ENCODE data around the gene ANKRD9.

DNA sequence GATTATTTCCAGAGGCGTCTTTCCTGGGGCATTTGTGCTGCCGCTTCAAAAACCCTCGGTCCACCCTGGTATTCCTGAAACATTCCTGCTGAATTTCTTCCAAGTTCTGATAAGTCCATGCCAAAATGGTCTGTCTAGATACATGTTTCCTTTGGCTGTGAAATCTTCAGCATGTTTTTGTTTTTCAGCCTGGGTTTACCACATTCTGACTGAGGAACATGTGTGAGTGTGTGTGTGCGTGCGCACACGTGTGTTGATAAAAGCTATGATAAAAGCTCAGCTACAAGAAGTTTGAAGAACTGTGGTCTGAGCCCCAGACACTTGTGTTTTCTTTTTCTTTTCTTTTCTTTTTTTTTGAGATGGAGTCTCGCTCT lies 22.4 kb downstream of the ANKRD9 start:
- TF ChIP-seq, protein P1, sequence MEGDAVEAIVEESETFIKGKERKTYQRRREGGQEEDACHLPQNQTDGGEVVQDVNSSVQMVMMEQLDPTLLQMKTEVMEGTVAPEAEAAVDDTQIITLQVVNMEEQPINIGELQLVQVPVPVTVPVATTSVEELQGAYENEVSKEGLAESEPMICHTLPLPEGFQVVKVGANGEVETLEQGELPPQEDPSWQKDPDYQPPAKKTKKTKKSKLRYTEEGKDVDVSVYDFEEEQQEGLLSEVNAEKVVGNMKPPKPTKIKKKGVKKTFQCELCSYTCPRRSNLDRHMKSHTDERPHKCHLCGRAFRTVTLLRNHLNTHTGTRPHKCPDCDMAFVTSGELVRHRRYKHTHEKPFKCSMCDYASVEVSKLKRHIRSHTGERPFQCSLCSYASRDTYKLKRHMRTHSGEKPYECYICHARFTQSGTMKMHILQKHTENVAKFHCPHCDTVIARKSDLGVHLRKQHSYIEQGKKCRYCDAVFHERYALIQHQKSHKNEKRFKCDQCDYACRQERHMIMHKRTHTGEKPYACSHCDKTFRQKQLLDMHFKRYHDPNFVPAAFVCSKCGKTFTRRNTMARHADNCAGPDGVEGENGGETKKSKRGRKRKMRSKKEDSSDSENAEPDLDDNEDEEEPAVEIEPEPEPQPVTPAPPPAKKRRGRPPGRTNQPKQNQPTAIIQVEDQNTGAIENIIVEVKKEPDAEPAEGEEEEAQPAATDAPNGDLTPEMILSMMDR (IDR thresholded peaks at IDR 0.05) = no peak
- no peak for TF ChIP-seq EP300 (IDR thresholded peaks at IDR 0.05)
- TF ChIP-seq POLR2A (IDR thresholded peaks at IDR 0.05) = no peak

Measured in upper lobe of left lung (tissue), 4 donors.